ENCODE results near the gene RGS6.

GRCh38 chr14:72146241-72146640 is 214.0 kb downstream of the RGS6 start:
- TF ChIP-seq EZH2 (IDR thresholded peaks at IDR 0.05; ENCODE audit: insufficient read depth, poor library complexity, severe bottlenecking) (no peak), EZH2phosphoT487 (IDR thresholded peaks at IDR 0.05; ENCODE audit: insufficient read depth, low read depth) (no peak)
